ENCODE data around the gene PHF23. TPM values are rescaled to one million over a fixed set of nuclear protein-coding genes. Genes with fewer than 3 reads are reported as not detected.
A peak's percentile ranks its signal among the peaks of the same experiment; 100 is the strongest.

PHF23 gene
- total and polyA plus RNA-seq, 9 of the 15 experiments (the other 6 are each of a cell fraction or from before 2014, with no cell fraction given): 7.4 to 87.5 (median 33.7) TPM

DNA sequence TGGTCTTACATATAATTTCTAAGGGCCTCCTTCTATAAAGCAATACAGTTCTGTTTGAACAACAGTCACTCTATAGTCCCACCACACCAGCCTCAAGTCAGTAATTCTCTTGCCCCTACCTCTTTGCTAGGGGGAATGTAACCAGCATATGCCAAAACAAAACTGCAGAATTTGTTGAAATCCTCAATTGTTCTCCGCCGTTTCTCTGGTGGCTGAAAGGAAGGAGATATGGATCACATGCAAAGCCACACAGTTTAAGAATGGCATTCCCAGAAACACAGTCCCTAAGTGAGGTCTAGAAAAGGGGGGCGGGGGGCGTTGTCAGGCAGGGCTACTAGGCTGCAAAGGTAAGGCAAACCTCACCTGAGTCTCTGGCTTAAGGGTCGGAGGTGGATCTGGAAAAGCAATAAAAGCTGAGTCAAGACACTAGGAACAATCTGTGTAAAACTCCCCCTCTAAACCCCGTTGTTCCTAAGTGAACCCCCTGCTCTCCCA lies 1.9 kb downstream of the PHF23 start:
- Histone ChIP-seq H3K4me1 (replicated peaks in 1 of 2; ENCODE audit: control insufficient read depth in 2 of 2, insufficient read depth in 2 of 2, low read length in 2 of 2) (peaks cover 35 to 37% of the 10 kb centered on the region in 2 experiments; a peak in 4 of 5 replicates), H3K4me2 (ENCODE audit: insufficient read depth, low read length) (peak overlapping the region; percentile 72), H3K27me3 (ENCODE audit: control insufficient read depth in 2 of 2, insufficient read depth in 2 of 2, low read length in 2 of 2) (no peaks in the 10 kb centered on the region), H4K20me1 (replicated peaks; ENCODE audit: control insufficient read depth, insufficient read depth, low read length) (peaks cover 5% of the 10 kb centered on the region; the same call in 1 of the 2 replicates), H3K79me2 (ENCODE audit: control insufficient read depth, insufficient read depth, low read length) (peaks cover 91% of the 10 kb centered on the region), H3K9ac (ENCODE audit: insufficient read depth in 1 of 2, low read depth in 2 of 2, low read length in 2 of 2) (peak overlapping the region; percentile 93 to 98), H3K4me3 (peak overlapping the region; percentile 79), H3K9me1 (ENCODE audit: control insufficient read depth, insufficient read depth, low read length) (no peaks in the 10 kb centered on the region), H2AFZ (ENCODE audit: low read depth, low read length) (no peak overlapping the region), H3K27ac (ENCODE audit: extremely low read depth, low read depth, low read length) (peak overlapping the region; percentile 94; the same call in 2 of the 3 replicates), H3K9me3 (replicated peaks; ENCODE audit: control insufficient read depth, insufficient read depth, low read depth, low read length) (no peaks in the 10 kb centered on the region), H3K36me3 (ENCODE audit: control insufficient read depth, insufficient read depth, low read length) (peaks cover 48% of the 10 kb centered on the region; the same call in 2 of the 3 replicates)
- FAIRE-seq: peak; percentile 68
- WGBS (ENCODE audit: insufficient coverage, low coverage, missing lambda C conversion rate): 6% methylated on average over 4 of the region's 6 CpGs
- in situ Hi-C loops (cut with MboI) (no loop called here), intact Hi-C loops (cut with micrococcal nuclease) (loop anchor here (5.0 kb wide), 1 partner anchor 45 kb away; the partner anchor contains the start of gene SLC2A4)
- no TSS peak for BruUV-seq (replicated peaks)
- DNase-seq (ENCODE audit: extremely low read depth in 1 of 4, low spot score in 3 of 4): no peak
- CTCF ChIA-PET (ENCODE audit: low intra/inter-chr PET ratio): no interaction called here
- no peak for ATAC-seq
- TF ChIP-seq, protein P1, sequence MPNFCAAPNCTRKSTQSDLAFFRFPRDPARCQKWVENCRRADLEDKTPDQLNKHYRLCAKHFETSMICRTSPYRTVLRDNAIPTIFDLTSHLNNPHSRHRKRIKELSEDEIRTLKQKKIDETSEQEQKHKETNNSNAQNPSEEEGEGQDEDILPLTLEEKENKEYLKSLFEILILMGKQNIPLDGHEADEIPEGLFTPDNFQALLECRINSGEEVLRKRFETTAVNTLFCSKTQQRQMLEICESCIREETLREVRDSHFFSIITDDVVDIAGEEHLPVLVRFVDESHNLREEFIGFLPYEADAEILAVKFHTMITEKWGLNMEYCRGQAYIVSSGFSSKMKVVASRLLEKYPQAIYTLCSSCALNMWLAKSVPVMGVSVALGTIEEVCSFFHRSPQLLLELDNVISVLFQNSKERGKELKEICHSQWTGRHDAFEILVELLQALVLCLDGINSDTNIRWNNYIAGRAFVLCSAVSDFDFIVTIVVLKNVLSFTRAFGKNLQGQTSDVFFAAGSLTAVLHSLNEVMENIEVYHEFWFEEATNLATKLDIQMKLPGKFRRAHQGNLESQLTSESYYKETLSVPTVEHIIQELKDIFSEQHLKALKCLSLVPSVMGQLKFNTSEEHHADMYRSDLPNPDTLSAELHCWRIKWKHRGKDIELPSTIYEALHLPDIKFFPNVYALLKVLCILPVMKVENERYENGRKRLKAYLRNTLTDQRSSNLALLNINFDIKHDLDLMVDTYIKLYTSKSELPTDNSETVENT (CRISPR knock-in tag; IDR thresholded peaks at IDR 0.05): no peak
- TF ChIP-seq, protein P2, sequence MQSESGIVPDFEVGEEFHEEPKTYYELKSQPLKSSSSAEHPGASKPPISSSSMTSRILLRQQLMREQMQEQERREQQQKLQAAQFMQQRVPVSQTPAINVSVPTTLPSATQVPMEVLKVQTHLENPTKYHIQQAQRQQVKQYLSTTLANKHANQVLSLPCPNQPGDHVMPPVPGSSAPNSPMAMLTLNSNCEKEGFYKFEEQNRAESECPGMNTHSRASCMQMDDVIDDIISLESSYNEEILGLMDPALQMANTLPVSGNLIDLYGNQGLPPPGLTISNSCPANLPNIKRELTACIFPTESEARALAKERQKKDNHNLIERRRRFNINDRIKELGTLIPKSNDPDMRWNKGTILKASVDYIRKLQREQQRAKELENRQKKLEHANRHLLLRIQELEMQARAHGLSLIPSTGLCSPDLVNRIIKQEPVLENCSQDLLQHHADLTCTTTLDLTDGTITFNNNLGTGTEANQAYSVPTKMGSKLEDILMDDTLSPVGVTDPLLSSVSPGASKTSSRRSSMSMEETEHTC (IDR thresholded peaks at IDR 0.05): no peak
- 0 out of 4 replicates have a peak, but pooled peaks of 1 of the 2 experiments have one; percentile 1 for TF ChIP-seq SIN3A (IDR thresholded peaks at IDR 0.05; ENCODE audit: borderline replicate concordance in 2 of 2, control insufficient read depth in 1 of 2, low read depth in 2 of 2, low read length in 2 of 2)
- TF ChIP-seq, protein P3, sequence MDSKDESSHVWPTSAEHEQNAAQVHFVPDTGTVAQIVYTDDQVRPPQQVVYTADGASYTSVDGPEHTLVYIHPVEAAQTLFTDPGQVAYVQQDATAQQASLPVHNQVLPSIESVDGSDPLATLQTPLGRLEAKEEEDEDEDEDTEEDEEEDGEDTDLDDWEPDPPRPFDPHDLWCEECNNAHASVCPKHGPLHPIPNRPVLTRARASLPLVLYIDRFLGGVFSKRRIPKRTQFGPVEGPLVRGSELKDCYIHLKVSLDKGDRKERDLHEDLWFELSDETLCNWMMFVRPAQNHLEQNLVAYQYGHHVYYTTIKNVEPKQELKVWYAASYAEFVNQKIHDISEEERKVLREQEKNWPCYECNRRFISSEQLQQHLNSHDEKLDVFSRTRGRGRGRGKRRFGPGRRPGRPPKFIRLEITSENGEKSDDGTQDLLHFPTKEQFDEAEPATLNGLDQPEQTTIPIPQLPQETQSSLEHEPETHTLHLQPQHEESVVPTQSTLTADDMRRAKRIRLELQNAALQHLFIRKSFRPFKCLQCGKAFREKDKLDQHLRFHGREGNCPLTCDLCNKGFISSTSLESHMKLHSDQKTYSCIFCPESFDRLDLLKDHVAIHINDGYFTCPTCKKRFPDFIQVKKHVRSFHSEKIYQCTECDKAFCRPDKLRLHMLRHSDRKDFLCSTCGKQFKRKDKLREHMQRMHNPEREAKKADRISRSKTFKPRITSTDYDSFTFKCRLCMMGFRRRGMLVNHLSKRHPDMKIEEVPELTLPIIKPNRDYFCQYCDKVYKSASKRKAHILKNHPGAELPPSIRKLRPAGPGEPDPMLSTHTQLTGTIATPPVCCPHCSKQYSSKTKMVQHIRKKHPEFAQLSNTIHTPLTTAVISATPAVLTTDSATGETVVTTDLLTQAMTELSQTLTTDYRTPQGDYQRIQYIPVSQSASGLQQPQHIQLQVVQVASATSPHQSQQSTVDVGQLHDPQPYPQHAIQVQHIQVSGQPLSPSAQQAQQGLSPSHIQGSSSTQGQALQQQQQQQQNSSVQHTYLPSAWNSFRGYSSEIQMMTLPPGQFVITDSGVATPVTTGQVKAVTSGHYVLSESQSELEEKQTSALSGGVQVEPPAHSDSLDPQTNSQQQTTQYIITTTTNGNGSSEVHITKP (IDR thresholded peaks at IDR 0.05; ENCODE audit: partially characterized antibody): peak; percentile 88
- peak; percentile 28; the same call in 1 of the 2 replicates for TF ChIP-seq ATF7 (IDR thresholded peaks at IDR 0.05)
- no peak for TF ChIP-seq NR4A1 (CRISPR knock-in tag; IDR thresholded peaks at IDR 0.05)
- TF ChIP-seq NR4A1 (tag; IDR thresholded peaks at IDR 0.05): no peak
- no peak for TF ChIP-seq TCFL5 (CRISPR knock-in tag; conservative IDR thresholded peaks at IDR 0.05)
- POLR2A ChIA-PET: interaction anchor here (1.1 to 6.6 kb wide), 2 partner anchors 11 to 15 kb away, joined by 3 to 73 read pairs; partner anchors contain the start of genes ACADVL and DLG4

All from K562 (cell line).